ENCODE measurements around the gene MFSD1. TPM values are rescaled to one million over a fixed set of nuclear protein-coding genes. Genes with fewer than 3 reads are reported as not detected.
"Not testable (repeated sequence)": the region's sequence is repeated elsewhere in the genome, so short reads cannot be mapped to it uniquely, and the experiment has no call there.

MFSD1 gene
- total RNA-seq, 1 donor from 2014 or later = 59.2 TPM

- no peak for DNase-seq (ENCODE audit: low read depth, low spot score)
These were observed 25.3 kb upstream of the MFSD1 start for GRCh38 chr3:158776531-158776930.

DNA sequence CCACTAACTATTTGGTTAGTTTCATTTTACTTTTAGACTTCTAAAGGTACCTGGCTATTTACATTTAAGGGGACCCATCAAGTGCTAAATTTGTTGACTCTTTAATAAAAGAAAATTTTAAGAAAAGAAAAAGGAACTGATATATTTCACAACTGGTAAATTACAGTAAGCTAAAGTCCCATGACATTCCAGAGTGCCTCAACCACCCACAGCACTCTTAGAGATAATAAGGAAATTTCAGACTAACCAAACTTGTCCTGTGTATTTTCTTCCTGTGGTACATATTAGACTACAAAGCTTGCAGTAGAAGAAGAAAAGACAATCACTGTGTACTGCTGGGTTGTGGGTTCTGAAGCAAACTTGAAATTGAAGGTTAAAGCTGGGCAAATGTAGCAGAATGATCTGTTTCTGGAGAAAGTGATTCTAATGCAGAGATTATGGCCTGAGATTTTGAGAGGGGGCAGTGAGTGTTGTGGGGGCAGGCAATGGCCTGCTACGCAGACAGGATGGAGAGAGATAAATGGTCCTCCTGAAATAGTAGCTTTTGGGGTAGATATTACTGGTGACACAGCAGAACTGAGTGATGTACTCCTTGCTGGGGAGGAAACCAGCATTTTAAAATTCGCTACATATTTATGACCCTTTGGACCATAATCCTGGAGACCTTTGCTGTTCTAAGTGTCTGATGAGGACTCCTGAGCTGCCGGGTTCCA, 24.5 kb upstream of the MFSD1 start:
- no peak for DNase-seq (ENCODE audit: low read depth, low spot score)

GRCh38 chr3:158780766-158781165, 21.1 kb upstream of the MFSD1 start:
- no peak for DNase-seq (ENCODE audit: low read depth, low spot score)

DNA sequence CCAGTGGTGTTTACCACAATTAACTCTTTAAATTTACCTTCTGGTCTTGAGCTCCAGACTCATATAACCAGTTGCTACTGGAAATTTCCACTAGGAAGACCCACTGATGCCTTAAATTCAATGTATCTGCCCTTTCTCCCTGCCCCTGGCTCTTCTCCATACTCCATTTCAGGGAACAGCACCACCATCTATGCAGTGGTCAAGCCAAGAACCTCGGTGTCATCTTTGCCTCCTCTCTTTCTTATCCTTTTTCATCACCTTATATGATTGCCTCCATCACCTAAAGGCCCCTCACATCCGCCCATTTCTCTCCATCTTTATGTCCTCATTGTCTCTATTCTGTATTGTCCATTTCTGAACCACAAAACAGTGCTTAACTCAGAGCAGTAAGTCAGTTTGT, 20.7 kb upstream of the MFSD1 start:
- no peak for DNase-seq (ENCODE audit: low read depth, low spot score)

- no peak for DNase-seq (ENCODE audit: low read depth, low spot score)
These were observed 20.0 kb upstream of the MFSD1 start for GRCh38 chr3:158781849-158782248.

- DNase-seq (ENCODE audit: low read depth, low spot score) = no peak
These were observed 19.4 kb upstream of the MFSD1 start for GRCh38 chr3:158782283-158782989.

- no peak for DNase-seq (ENCODE audit: low read depth, low spot score)
These were observed 18.8 kb upstream of the MFSD1 start for GRCh38 chr3:158783051-158783450.

DNA sequence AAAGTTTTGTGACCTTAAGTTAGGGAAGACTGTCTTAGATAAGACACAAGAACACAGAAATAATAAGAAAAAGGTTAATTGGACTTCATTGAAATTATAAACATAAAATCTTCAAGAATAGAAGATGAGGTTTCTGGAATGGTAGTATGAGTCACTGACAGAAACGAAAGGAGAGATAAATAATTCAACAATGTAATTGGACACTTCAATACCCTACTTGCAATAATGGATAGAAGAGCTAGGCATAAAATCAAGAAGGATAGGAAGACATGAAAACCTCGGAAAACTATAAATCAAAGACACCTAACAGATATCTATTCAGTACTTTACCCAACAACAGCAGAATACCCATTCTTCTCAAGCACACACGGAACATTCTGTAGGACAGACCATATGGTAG, 15.9 kb upstream of the MFSD1 start:
- no peak for DNase-seq (ENCODE audit: low read depth, low spot score)

DNA sequence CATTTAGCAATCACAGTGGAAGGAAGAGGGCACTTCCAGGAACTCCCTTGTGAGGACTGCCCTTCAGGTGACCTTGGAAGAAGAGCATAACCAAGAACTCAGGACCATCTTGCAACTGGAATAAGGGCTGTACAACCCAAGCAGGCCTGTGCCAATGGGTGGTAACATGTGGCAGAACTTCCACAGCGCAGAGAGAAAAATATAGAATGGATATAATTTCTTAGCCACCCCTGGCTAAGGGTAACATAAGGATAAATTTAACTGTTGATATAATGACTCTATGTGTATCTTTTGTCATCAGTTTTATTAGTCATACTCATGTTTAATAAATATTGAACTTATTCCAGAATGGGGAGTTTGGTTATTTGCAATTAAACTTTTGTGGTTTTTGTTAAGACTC, 13.4 kb upstream of the MFSD1 start:
- no peak for DNase-seq (ENCODE audit: low read depth, low spot score)

GRCh38 chr3:158789592-158789991, 12.3 kb upstream of the MFSD1 start:
- DNase-seq (ENCODE audit: low read depth, low spot score) = no peak

DNA sequence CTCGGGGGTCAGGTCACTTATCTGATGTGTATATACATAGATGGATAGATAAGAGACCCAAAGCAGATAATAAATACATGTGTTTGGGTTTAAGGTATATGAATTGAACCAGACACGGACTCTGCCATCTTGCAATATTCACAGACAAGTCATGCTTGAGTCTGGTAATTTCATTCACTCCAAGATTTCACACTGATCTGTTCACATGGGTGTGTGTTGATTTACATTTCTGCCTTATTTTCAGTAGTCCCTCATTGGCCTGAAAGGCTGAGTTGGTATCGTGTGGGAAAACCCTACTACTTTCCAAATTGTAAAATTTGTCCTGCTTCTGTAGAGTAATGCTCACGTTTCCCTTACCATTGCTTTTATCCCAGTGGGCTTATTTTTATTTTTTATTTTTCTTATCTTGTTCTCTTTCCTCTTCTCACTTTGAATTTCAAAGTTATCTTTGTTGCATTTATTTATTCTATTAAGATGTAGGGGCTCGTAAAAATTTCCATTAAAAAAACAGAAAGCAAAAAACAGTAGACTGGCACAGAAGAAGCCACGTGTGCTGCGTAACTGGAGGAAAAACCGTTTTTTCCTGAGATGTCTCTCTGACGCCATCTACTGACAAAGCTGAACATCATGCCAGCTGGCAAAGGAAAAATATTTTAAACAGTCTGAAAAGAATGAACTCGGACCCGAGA, 10.8 kb upstream of the MFSD1 start:
- no peak for DNase-seq (ENCODE audit: low read depth, low spot score)

- not testable (repeated sequence) for DNase-seq (ENCODE audit: low read depth, low spot score)
These were observed 10.3 kb upstream of the MFSD1 start for GRCh38 chr3:158791590-158791920.

GRCh38 chr3:158792709-158793108, 9.1 kb upstream of the MFSD1 start:
- DNase-seq (ENCODE audit: low read depth, low spot score) = no peak

DNA sequence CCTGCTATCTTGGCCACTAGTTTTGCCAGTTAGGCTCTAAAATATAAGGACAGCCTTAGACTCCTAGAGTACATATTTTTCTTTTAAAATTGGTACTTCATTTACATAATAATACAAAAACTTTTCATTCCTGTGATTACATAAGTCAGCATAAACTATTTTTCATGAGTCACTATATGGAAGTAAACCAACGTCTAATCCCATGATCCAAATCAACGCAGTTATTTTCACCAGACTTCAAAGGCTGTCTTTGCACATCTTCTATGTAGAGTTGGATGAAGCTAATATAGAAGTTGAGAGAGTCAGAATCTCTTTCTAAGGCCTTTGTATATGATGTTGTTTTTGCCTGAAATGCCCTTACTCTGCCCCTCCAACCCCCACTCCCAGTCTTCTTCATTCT, 7.6 kb upstream of the MFSD1 start:
- no peak for DNase-seq (ENCODE audit: low read depth, low spot score)

DNA sequence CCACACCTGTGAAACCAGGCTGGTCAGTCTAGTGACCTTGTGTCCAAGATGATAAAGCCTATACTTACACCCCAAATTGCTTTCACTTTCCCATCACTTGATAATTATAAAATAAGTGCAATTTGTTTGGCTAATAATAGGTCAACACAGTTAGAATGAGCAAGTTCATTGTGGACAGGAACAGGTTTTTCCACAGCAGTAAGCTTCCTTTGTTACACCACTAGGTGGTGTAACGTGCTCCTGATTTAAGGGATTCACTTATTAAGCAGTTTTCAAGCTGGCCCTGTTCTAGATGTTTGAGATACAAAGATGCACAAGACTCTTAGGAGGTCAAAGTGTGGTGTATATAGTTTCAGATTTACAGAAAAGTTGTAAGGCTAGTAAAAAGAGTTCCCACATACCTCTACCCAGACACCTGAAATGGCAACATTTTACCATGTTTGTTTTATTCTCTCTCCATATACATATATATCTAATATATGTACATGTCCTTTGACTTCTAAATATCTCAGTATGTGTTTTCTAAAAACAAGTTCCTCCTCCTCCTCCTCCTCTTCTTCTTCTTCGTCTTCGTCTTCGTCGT, 6.8 kb upstream of the MFSD1 start:
- DNase-seq (ENCODE audit: low read depth, low spot score) = no peak

DNA sequence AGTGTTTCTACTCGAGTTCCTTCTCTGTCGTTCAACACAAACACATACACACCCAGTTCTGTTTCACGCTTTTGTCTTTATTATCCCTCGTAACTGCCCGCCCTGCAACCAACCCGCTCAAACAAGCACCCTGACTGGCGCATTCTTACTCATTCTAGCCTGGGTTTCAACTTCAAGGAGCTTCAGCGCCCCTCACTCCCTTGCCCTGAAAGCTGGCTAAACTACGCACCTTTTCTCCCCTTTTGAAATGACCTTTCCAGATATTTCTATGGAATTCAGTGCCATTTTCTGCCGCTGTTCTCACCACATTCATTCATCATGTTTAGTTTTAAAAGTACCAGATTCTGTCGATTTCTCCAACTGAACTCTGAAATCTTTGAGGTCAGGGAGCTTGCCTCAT, 653 bp upstream of the MFSD1 start:
- no peak for DNase-seq (ENCODE audit: low read depth, low spot score)

- no peak for DNase-seq (ENCODE audit: low read depth, low spot score)
These were observed 785 bp downstream of the MFSD1 start for GRCh38 chr3:158802409-158803268.

DNA sequence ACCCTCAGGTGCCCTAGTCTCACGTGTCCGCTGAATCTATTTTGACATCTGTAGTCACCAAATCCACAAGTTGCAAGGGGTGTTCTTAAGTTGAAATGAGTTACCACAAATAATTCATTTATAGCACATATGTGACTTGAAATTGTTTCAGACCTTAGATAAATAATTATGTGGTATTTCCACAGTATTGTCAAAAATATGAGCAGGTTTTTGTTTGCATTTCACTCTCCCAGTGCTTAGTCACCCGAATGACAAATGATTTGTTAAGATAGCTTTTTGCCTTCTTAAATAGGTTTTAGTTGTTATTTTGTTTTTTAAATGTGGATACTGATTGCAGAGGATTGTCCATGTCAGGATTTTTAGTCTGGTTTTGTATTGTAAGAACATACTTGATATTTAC, 2.6 kb downstream of the MFSD1 start:
- no peak for DNase-seq (ENCODE audit: low read depth, low spot score)

- no peak for DNase-seq (ENCODE audit: low read depth, low spot score)
These were observed 6.8 kb downstream of the MFSD1 start for GRCh38 chr3:158808697-158809096.

GRCh38 chr3:158809642-158810041, 7.8 kb downstream of the MFSD1 start:
- no peak for DNase-seq (ENCODE audit: low read depth, low spot score)

Measured in pulmonary artery endothelial cell (primary cell).